Brain microvascular endothelial cell (primary cell): ENCODE measurements around the gene NEDD9.

Experiments used
- DNase-seq: peaks from one replicate; pipeline ENCODE4 v3.0.0-alpha.2; 2020
- H3K27ac ChIP-seq: fragments of 250-450 bp; sonication (Bioruptor Pico); 2 replicates; pipeline ENCODE4 v1.5.1; 2020; ENCODE audit warnings: mild to moderate bottlenecking, moderate library complexity
- H3K27me3 ChIP-seq: fragments of 250-450 bp; sonication (Bioruptor Pico); replicated peaks from 2 replicates; pipeline ENCODE4 v1.5.1; 2020; ENCODE audit warnings: mild to moderate bottlenecking
- H3K36me3 ChIP-seq: fragments of 250-450 bp; sonication (Bioruptor Pico); replicated peaks from 2 replicates; pipeline ENCODE4 v1.5.1; 2020; ENCODE audit warnings: mild to moderate bottlenecking
- H3K4me3 ChIP-seq: 2 replicates; pipeline ENCODE4 v1.5.1; 2011; ENCODE audit warnings: low read depth, mild to moderate bottlenecking, control low read depth, low read length, moderate library complexity
- CTCF ChIP-seq: IDR thresholded peaks from 2 replicates; pipeline ENCODE4 v1.5.1; 2011; ENCODE audit warnings: low read depth, mild to moderate bottlenecking, moderate library complexity, low read length, control low read depth, inconsistent platforms; ENCODE audit errors: missing control alignments
- in situ Hi-C: cut with HindIII; loops from 2 replicates; pipeline ENCODE4 v1.10.0; 2017; ENCODE audit warnings: low sequenced_read_pairs, low pct_ligation_motif_present

Gene NEDD9

GRCh38 chr6:11185204-11185842 lies 47.1 kb downstream of the NEDD9 start:
- Histone ChIP-seq H3K4me3 (no peak overlapping the region), H3K27me3 (no peaks in the 10 kb centered on the region), H3K27ac (no peak overlapping the region), H3K36me3 (peaks cover 30% of the 10 kb centered on the region)
- in situ Hi-C loops = no loop called here
- DNase-seq = no peak
- no peak for TF ChIP-seq CTCF

- in situ Hi-C loops = no loop called here
- no peak for TF ChIP-seq CTCF
- DNase-seq = no peak
- Histone ChIP-seq H3K27ac (no peak overlapping the region), H3K36me3 (peaks cover 19% of the 10 kb centered on the region), H3K4me3 (no peak overlapping the region), H3K27me3 (no peaks in the 10 kb centered on the region)
Measured at GRCh38 chr6:11183761-11184362, 48.6 kb downstream of the NEDD9 start.

GRCh38 chr6:11181478-11182136 lies 50.9 kb downstream of the NEDD9 start:
- Histone ChIP-seq H3K27ac (no peak overlapping the region), H3K27me3 (no peaks in the 10 kb centered on the region), H3K4me3 (no peak overlapping the region), H3K36me3 (peaks cover 10% of the 10 kb centered on the region)
- no peak for TF ChIP-seq CTCF
- in situ Hi-C loops = no loop called here
- no peak for DNase-seq

- no peak overlapping the region for H3K4me3 ChIP-seq
- no peak for DNase-seq
- no peak for TF ChIP-seq CTCF
- peak overlapping the region; percentile 17 for H3K27ac ChIP-seq
- no peaks in the 10 kb centered on the region for H3K27me3 ChIP-seq
- in situ Hi-C loops = no loop called here
- no peaks in the 10 kb centered on the region for H3K36me3 ChIP-seq
Measured at GRCh38 chr6:11179419-11180202, 52.9 kb downstream of the NEDD9 start.

- Histone ChIP-seq H3K36me3 (no peaks in the 10 kb centered on the region), H3K27me3 (no peaks in the 10 kb centered on the region), H3K27ac (no peak overlapping the region), H3K4me3 (no peak overlapping the region)
- no peak for DNase-seq
- in situ Hi-C loops = no loop called here
- TF ChIP-seq CTCF = no peak
Measured at GRCh38 chr6:11179088-11179418, 53.4 kb downstream of the NEDD9 start.
